M059J (cell line): ENCODE results near the gene NDUFAB1. TPM values are rescaled to one million over a fixed set of nuclear protein-coding genes. Genes with fewer than 3 reads are reported as not detected.
"Not testable (repeated sequence)": the region's sequence is repeated elsewhere in the genome, so short reads cannot be mapped to it uniquely, and the experiment has no call there.

ENCODE experiments used
- DNase-seq: peaks from one replicate; pipeline ENCODE4 v3.0.0-alpha.2; 2012; ENCODE audit warnings: low read depth
- total RNA-seq: library from RNA; depleted of rRNA; stranded (reverse); fragments of >200 nt; shearing (Covaris generic); gene quantifications from 2 replicates; pipeline ENCODE4 v1.2.3, GENCODE V29; 2014; rRNA removed

NDUFAB1 gene
- total RNA-seq: 156 and 188 TPM in 2 replicates

- DNase-seq: peak; percentile 85
Observed at GRCh38 chr16:23595951-23596720, at the start of gene NDUFAB1. NDUFAB1 (minus strand) TSS chr16:23596316; CDS start chr16:23596290, 26 bp downstream.

DNA sequence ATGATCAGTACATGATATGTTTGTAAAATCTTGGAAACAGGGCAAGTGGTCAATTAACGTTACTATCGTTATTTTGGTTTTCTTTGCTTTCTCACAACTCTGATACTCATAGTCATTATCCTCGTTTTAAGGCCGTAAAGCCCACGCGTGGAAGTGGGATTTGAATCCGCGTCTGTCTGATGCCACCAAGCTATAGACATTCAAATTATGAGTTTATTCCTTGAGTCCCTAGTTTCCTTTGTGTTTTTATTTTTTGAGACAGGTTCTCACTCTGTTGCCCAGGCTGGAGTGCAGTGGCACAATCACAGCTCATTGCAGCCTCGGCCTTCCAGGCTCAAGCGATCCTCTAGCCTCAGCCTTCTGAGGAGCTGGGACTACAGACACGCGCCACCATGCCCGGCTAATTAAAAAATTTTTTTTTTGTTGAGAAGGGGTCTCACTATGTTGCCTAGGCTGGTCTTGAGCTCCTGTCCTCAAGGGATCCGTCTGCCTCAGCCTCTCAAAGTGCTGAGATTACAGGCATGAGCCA lies 46.2 kb upstream of the NDUFAB1 start:
- DNase-seq: no peak

DNA sequence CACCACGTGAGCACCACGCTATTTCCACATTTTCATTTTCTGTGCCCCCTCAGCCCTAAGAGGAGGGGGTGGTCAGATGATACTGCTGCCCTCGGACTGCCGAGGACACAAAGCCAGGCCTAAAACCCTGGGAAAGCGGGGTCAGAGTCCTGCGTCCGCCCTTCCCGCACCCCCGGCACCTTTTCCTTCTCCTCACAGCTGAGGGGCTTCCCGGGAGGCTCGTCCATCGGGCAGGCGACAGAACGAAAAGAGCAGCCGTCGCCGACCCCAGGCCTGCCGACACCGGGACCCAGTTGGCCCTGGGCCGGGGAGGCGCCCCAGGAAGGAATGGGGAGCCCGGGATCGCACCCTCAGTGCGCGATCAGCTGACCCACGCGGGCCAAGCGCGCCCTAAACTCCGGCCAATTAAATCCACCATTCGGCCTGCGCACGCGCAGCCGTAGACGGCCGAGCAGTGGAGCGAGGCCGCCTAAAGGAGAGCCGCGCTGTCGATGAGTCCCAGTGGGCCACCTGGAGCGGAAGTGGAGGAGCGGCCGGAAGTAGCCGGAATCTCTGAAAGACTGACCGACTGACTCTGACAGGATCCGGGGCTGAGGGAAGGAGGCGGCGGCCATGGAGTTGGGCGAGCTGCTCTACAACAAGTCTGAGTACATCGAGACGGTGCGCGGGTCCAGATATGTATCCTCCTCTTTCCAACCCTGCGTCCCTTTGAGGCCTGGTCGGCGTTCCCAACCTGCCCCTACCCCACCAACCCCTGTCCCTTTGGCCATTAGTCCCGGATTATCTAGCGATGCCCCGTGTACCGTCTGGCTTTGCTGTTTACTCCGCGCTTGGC lies 45.0 kb upstream of the NDUFAB1 start, which contains the start of the genes DCTN5 and PALB2:
Gene DCTN5, plus strand, starts transcription at position 536 of the 835 bp plus-strand sequence. Its CDS starts 77 bp downstream, at position 613.
Gene PALB2, minus strand, starts transcription at position 380 of the 835 bp plus-strand sequence. Its CDS starts 153 bp downstream, at position 227.
- DNase-seq: peak; percentile 95

DNA sequence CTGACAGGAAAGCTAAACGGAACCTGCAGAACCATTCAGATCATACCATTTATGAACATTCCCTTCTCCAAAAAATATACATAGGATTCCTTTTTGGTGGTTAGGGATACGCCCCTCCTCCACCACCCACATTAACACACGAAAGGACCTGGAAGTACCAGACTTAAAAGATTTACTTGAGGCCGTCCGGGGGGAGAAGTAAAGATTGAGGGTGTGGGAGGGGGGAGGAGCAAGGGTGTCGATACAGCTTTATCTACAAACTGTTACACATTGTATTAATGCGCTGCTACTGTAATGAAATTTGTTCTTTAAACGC lies 44.5 kb upstream of the NDUFAB1 start:
- peak; percentile 10 for DNase-seq

DNA sequence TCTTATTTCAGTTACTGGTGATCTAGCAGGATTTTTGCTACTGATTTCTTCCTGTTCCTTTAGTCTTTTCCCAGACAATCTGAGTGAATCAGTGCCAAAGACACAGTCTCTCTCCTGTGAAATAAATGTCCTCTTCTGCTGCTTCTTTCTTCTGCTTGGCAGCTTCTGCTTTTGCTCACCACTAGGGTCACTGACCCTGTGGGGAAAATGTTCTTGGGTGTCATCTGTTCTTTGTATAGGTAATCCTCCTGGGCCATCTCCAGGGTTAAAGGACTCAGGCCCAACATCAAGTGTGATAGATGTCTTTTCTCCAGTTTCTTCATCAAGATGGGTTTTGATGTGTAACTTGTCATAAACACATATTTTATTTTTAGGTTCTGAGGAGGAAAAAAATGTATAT lies 39.8 kb upstream of the NDUFAB1 start:
- DNase-seq: no peak

DNA sequence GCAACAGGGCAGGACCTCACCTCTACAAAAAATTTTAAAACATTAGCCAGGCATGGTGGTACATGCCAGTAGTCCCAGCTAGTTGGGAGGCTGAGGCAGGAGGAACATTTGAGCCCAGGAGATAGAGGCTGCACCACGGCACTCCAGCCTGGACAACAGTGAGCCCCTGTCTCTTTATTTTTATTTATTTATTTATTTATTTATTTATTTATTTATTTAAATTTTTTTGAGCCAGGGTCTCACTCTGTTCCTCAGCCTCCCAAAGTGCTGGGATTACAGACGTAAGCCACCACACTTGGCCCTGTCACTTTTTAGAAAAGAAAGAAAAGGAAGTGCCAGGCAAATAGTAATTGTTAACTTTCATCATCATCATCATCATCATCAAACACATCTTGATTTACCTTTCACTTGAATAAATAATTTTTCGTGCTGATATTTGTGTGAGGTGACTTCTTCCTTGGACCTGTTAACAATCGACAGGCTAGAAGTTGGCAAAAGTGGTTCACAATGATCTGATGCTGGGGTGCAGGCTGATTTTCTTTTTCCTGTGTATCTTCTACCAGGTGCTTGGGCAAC lies 38.4 kb upstream of the NDUFAB1 start:
- no peak for DNase-seq

DNA sequence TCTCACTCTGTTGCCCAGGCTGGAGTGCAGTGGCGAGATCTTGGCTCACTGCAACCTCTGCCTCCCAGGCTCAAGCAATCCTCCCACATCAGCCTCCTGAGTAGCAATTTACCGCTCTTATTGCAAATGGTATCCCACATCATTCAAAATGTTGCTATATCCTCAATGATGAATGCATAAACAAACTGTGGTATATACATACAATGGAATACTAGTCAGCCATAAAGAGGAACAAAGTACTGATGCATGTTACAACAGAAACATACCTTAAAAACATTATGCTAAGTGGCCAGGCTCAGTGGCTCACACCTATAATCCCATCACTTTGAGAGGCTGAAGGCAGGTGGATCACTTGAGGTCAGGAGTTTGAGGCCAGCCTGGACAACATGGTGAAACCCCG lies 35.8 kb upstream of the NDUFAB1 start:
- not testable (repeated sequence) for DNase-seq

DNA sequence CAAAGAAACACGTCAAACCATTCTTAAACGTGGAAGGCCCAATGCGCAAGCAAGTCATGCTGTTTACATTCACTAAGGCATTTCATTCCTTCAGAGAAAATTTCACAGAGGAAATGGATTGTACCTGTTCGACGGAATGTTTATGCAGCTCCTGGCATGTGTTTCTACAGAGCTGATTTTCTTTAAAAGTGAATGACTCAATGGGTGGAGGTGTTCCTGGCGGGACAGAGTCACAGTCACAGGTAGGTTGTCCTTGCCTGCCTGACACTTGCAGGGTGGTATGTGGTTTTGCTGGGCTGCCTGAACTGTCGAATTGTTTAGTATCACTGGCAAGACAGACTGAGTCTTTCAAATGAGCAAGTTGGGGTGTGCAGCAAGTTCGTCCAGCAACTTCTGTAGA lies 33.4 kb upstream of the NDUFAB1 start:
- DNase-seq: no peak

- DNase-seq: no peak
Observed at GRCh38 chr16:23624092-23624491, 28.0 kb upstream of the NDUFAB1 start.

- DNase-seq: no peak
Observed at GRCh38 chr16:23615805-23616204, 19.7 kb upstream of the NDUFAB1 start.

- DNase-seq: no peak
Observed at GRCh38 chr16:23611936-23612335, 15.8 kb upstream of the NDUFAB1 start.

- not testable (repeated sequence) for DNase-seq
Observed at GRCh38 chr16:23610905-23611304, 14.8 kb upstream of the NDUFAB1 start.

DNA sequence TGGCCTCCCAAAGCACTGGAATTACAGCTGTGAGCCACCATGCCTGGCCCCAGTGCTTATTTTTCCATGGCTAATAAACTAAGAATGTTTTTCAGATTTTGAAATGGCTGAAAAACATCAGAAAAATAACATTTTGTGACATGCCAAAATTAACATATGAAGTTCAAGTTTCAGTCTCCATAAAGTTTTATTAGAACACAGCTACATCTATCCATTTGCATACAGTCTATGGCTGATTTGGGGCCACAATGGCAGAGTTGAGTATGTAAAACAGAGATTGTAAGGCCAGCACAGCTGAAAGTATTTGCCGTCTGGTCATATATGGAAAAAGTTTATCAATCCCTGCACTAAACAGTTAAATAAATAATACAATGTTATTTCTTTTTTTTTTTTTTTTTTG lies 13.8 kb upstream of the NDUFAB1 start:
- no peak for DNase-seq

GRCh38 chr16:23608194-23608593 lies 12.1 kb upstream of the NDUFAB1 start:
- peak; percentile 59 for DNase-seq

DNA sequence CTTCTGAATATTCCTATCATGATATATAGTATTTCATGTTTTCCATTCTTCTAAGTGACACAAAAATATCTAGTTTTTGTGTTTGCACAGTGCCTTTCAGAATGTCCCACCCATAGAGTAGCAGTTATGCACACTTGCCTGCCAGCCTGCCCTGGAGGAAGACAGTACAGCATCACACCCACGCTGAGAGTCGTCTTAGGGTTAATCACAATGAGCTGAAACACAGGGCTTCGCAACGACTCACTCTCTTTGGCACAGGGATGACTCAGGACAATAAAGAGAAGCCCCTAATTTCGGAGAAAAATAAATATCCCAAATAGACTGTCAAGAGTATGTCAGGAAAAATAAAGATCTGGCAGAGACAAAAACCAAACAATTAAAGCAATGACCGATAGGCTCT lies 11.6 kb upstream of the NDUFAB1 start:
- peak; percentile 18 for DNase-seq

DNA sequence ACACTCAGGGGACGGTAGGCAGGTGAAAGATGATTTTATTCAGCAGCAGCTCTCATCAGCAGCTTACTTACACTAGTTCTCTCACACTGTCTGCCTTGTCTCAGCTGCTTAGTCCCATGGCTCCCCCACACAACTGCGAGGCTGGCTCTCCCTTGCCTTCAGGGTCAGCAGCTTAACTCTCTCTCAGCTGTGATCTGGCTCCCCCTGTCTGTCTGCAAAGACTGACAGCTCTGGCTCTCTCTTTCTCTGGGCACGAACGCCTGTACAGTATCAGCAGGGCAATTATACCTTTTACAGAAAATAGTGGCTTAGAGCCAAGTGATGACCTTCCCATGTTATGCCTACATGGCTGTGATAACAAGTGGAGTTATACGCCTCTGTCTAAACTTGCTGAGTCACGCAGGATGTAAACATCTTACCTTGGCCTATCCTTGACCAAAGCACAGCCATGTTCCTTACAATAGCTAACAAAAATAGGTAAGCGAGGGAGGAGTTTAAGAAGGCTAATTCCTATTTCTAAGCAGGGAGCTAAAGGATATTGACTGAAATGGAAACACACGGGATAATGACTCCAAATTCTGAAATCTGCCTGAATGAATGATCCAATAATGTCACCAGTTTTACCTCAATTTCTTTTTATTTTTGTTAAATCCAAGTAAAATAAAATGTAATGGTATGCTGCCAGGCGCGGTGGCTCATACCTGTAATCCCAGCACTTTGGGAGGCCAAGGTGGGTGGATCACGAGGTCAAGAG lies 1.1 kb upstream of the NDUFAB1 start:
- DNase-seq: peak; percentile 32

GRCh38 chr16:23595246-23595950 lies 718 bp downstream of the NDUFAB1 start:
- no peak for DNase-seq

DNA sequence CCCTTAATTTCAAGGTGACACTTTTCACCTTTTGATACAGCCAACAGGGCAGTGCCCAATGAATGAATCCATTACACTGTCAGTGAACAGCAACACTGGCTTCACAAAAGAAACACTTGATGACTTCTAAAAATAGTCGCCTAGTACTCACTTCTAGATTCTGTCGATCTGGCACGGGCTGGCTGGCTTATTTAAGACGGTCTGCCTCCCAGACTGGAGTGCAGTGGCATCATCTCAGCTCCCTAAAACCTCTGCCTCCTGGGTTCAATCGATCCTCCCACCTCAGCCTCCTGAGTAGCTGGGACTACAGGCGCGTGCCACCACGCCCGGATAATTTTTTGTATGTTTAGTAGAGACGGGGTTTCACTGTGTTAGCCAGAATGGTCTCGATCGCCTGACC lies 1.9 kb downstream of the NDUFAB1 start:
- no peak for DNase-seq

DNA sequence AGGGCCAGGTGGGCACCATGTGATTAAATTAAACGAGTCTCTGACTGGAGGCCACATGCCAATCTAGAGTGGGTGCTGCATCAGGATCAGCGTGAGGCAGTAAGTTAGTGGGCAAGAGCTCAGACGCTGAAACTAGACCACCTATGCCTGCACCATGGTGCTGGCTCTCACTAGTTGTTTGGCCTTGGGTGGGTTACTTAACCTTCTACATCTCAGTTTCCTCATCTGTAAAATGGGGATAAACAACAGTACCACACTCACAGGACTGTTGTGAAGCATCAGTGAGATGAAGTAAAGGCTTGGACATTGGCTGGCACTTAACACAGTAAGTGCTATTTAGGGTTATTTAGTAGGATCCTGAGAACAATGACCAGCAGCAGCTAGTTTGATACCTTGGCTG lies 5.9 kb downstream of the NDUFAB1 start:
- no peak for DNase-seq

DNA sequence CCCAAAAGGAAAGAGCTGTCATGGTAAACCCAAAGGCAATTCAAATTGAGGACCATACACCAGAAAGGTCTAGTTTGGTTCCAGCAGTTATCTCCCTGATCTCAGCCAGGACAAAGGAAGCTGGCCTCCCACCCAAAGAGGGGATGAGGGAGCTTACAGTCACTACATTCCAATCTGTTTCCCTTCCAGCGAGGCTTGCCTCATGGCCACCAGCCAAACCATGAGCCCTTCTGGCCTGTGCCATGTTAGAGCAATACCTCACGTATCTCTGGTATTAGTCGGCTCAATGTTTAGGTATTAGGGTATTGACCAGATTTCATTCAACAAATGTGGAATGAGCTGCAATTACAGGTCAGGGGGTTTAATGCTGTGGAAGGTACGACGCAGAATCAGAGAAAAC lies 8.4 kb downstream of the NDUFAB1 start:
- DNase-seq: peak; percentile 88
